Measurements from ENCODE around the gene POU6F1. TPM values are rescaled to one million over a fixed set of nuclear protein-coding genes. Genes with fewer than 3 reads are reported as not detected.

The POU6F1 gene
- total RNA-seq, 4 donors from 2014 or later: 2.6 to 60.6 (median 5.8) TPM

GRCh38 chr12:51202718-51203117 lies 15.1 kb downstream of the POU6F1 start:
- Histone ChIP-seq H3K27me3 (no peaks in the 10 kb centered on the region), H3K4me3 (no peak overlapping the region), H3K27ac (no peak overlapping the region), H3K36me3 (no peaks in the 10 kb centered on the region), H3K9me3 (no peaks in the 10 kb centered on the region), H3K4me1 (no peaks in the 10 kb centered on the region)
- no peak for DNase-seq
- intact Hi-C loops (cut with DNase I; ENCODE audit: low total_unique reads): no loop called here
- TF ChIP-seq POLR2A (IDR thresholded peaks at IDR 0.05) (no peak), CTCF (IDR thresholded peaks at IDR 0.05) (no peak)

GRCh38 chr12:51200806-51201205 lies 17.1 kb downstream of the POU6F1 start:
- H3K27ac ChIP-seq: no peak overlapping the region
- no peaks in the 10 kb centered on the region for H3K27me3 ChIP-seq
- no peaks in the 10 kb centered on the region for H3K9me3 ChIP-seq
- DNase-seq: no peak
- intact Hi-C loops (cut with DNase I; ENCODE audit: low total_unique reads): no loop called here
- no peak for TF ChIP-seq CTCF (IDR thresholded peaks at IDR 0.05)
- no peak for TF ChIP-seq POLR2A (IDR thresholded peaks at IDR 0.05)
- H3K36me3 ChIP-seq: no peaks in the 10 kb centered on the region
- no peaks in the 10 kb centered on the region for H3K4me1 ChIP-seq
- no peak overlapping the region for H3K4me3 ChIP-seq

GRCh38 chr12:51200156-51200555 lies 17.7 kb downstream of the POU6F1 start:
- TF ChIP-seq POLR2A (IDR thresholded peaks at IDR 0.05) (no peak), CTCF (IDR thresholded peaks at IDR 0.05) (no peak)
- Histone ChIP-seq H3K36me3 (no peaks in the 10 kb centered on the region), H3K9me3 (no peaks in the 10 kb centered on the region), H3K27ac (no peak overlapping the region), H3K27me3 (no peaks in the 10 kb centered on the region), H3K4me3 (no peak overlapping the region), H3K4me1 (no peaks in the 10 kb centered on the region)
- intact Hi-C loops (cut with DNase I; ENCODE audit: low total_unique reads): no loop called here
- no peak for DNase-seq

GRCh38 chr12:51199366-51199945 lies 18.4 kb downstream of the POU6F1 start:
- H3K27ac ChIP-seq: no peak overlapping the region
- intact Hi-C loops (cut with DNase I; ENCODE audit: low total_unique reads): no loop called here

More at GRCh38 chr12:51199366-51199945, 18.4 kb downstream of the POU6F1 start:
- Histone ChIP-seq H3K36me3 (no peaks in the 10 kb centered on the region), H3K9me3 (no peaks in the 10 kb centered on the region), H3K4me1 (no peaks in the 10 kb centered on the region), H3K4me3 (no peak overlapping the region), H3K27me3 (no peaks in the 10 kb centered on the region)
- DNase-seq: no peak
- TF ChIP-seq CTCF (IDR thresholded peaks at IDR 0.05) (no peak), POLR2A (IDR thresholded peaks at IDR 0.05) (no peak)
